Endometrium (tissue), 2 donors: ENCODE measurements around the gene SMARCA2.
"Not testable (repeated sequence)": the region's sequence is repeated elsewhere in the genome, so short reads cannot be mapped to it uniquely, and the experiment has no call there.

Source experiments
- FAIRE-seq: peaks from 2 replicates; lab custom pipeline; 2012; peaks lifted over from hg19 to GRCh38; lab: Jason Lieb, UNC
- donor health status: control.
- donor health status: control.

The SMARCA2 gene

GRCh38 chr9:2145746-2146145 is 130.6 kb downstream of the SMARCA2 start:
- FAIRE-seq: no peak

GRCh38 chr9:2146700-2147099 is 131.6 kb downstream of the SMARCA2 start:
- not testable (repeated sequence) for FAIRE-seq

DNA sequence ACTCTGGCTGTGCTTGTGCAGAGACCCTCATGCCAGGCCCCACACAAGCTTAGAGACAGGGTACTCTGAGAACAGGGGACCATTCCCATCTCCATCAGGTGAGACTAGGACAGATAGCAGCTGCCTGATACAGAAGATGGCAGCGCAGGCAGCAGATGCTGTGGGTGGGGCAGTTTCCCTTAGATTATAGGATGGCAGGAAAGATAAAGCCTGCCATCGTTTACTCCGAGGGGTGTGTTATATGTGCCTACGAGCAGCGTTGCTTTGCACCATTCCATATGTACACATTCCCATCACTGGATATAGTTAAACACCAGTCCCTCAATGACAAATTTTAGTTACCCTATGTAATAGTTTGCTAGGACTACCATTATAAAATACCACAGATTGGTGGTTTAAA is 135.2 kb downstream of the SMARCA2 start:
- FAIRE-seq: no peak

DNA sequence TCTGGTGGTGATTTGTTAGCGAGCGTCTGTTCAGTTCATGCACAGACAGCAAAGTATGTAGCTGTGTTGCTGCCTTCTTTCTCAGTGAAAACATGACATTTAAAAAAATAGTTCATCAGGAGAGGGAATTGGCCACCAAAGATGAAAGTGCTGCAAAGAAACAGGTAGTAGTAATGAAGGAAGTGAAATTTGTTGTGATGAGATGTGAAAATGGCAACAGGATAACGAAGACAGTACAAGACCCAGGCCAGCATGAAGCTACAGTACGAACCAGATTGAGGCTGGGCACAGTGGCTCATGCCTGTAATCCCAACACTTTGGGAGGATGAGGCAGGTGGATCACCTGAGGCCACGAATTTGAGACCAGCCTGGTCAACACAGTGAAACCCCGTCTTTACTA is 136.0 kb downstream of the SMARCA2 start:
- no peak for FAIRE-seq

DNA sequence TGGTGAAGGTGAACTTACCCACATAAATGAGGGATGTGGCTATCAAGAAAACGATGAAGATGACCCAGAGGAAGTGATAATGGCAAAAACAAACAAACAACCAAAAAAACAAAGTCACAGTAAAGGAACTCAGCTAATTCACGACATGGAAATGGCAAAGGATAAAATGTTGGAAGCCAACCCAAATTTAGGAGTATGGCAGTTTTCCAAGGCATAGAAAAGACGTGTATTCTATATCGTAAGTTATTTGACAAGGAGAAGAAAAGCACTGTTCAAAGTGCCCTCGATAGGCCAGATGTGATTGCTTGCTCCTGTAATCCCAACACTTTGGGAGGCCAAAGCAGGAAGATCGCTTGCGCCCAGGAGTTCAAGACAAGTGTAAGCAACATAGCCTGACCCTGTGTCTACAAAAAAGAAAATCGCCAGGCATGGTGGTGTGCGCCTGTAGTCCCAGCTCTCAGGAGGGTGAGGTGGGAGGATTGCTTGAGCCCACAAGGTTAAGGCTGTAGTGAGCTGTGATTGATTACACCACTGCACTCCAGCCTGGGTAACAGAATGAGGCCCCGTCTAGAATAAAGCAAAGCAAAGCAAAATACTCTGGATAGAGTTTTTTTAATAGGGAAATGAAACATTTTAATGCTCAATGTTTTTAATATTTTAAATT is 138.0 kb downstream of the SMARCA2 start:
- FAIRE-seq: no peak

GRCh38 chr9:2153630-2154217 is 138.6 kb downstream of the SMARCA2 start:
- FAIRE-seq: no peak

GRCh38 chr9:2154731-2155130 is 139.6 kb downstream of the SMARCA2 start:
- no peak for FAIRE-seq

DNA sequence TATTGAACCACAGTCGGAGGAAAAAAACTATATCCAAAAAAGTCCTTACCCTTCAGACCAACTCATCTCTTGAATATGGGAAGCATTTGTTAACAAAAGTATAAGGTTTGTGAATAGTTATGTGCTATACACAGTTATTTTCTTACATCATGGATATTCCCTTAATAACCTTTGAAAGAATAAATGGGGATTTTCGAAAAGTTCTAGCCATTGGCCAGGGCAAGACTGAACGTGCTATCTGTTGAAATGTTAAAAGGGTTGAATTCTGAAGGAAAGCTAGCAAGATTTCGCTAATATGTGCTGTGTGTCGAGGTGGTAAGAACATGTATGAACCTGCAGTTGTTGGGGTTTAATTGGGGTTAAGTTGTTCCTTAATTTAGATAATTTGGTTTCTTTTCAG is 140.8 kb downstream of the SMARCA2 start:
- FAIRE-seq: no peak

DNA sequence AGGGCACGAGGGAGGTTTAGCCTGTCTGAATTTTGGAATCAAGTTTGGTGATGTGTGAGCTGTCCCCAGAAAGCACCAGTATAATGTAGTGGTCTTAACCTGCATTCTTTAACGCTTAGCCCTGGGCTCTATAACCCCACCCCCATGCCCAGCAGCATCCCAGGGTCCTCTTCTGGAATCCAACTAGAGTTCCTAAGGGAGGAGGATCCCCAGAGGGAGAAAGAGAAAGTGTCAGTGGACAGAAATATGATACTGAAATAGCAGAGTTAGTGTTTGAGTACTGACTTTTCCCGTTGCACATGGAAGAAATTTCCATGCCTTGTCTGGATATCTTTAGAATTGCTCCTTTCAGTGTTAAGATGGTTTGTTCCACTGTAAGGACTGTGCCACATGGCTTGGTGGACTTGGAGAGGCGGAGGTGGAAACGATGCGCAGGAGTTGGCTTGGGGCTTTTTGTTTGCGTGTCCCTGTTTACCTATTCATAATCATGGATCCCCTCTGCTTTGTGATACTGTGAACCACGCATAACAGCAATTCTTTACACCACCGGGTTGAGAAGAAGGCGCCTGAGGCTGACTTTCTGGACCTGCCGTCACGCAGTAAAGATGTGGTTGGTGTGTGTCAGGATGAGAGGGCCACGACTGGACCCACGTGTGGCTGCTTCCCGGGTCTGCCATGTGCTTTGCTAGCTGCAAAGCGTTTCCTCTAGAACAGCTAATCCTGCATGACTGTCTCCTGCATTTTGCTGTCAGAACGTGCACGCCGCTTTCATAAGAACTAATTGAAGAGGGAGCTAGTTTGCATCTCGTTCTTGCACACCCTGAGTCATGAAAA is 142.3 kb downstream of the SMARCA2 start:
- FAIRE-seq: no peak

- FAIRE-seq: peak; percentile 59
These were observed 143.0 kb downstream of the SMARCA2 start for GRCh38 chr9:2158111-2158610.

- FAIRE-seq: peak; percentile 59
These were observed 143.8 kb downstream of the SMARCA2 start for GRCh38 chr9:2158766-2159430.

DNA sequence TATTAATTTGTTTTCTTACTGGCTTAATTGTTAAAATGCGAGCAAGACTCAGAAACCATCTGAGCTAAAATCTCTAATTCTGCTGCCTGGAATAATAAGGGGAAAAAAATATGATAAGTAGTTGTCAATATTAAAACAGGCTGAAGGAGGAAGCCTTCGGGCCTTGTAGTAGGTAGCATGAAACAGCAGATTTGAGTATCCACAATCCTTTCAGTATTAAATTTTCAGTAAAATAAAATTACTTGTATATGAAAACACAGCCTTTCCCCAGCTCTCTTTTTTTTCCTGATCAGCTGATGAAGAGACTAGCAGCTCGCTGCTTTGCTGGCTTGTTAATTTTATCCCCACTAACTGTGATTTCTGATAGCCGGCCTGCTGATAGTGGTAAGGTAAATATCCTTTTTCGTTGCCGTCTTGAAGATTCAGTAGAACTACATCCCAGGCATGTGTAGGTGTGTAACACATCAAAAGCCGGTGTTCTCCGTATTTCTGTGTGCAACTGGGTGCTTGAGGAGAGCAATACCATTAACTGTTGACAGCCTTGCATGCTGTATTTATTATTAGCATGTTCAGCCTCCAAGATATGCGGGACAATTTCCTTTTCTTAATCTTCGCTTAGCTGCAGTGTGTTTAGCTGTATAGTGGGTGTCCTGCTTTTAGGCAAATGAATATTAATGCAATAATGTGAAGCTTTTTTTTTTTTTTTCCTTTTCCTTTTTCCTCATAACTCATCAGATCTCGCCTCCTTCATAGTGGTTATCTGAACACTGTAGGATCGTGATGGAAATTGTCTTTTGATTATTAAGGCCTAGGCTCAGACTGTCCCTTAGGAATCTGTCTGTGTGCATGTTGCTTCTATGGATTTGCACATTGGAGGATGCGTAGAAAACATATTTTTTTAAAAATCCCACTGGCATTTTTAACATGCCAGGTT is 144.6 kb downstream of the SMARCA2 start:
- FAIRE-seq: no peak

GRCh38 chr9:2161661-2162060 is 146.5 kb downstream of the SMARCA2 start:
- no peak for FAIRE-seq

DNA sequence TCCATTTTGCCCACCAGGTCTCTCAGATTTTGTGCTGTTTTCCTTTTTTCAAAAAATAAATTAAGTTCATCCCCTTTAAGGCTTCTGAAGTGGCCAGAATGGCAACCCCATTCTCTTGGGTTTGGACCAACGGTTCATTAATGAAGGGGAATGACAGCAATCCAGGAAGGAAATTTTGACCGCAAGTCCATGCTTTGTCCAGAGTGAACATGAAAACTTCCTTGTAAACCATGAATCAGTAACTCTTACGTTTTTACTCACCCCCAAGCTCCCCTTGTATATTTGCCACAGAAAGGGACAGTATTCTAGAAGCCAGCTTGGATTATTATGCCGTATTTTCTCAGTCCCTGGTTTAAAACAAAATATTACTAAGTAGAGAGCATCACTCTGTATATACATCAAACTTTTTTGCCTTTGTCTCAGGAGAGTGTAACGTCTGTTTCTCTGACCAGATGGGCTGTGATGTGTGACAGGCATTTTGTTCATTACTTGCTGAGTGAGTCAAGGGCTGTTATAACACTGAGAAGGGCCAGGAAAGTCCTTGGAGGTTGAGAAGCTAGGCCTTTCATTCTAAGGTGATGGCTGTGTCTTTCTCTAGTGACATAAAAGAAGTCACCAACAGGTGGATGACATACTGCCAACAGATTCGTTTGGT is 148.2 kb downstream of the SMARCA2 start:
- no peak for FAIRE-seq

DNA sequence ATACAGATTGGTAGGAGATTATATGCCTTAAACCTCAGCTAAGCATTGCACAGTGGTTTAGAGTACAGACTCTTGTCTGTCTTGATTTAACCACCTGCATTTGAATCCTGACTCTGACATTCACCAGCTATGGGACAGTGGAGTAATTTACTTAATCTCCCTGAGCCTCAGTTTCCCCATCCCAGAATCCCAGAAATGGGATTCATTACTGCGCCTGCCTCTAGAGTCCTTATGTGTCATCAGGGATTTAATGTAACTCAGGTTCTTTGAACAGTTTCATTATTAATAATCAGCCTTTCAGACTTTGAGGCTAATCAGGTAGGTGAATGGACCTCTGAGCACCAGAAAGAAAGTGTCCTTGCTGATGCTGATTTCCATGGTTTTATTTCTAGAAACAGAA is 149.1 kb downstream of the SMARCA2 start:
- no peak for FAIRE-seq

- no peak for FAIRE-seq
These were observed 151.1 kb downstream of the SMARCA2 start for GRCh38 chr9:2166203-2166602.

DNA sequence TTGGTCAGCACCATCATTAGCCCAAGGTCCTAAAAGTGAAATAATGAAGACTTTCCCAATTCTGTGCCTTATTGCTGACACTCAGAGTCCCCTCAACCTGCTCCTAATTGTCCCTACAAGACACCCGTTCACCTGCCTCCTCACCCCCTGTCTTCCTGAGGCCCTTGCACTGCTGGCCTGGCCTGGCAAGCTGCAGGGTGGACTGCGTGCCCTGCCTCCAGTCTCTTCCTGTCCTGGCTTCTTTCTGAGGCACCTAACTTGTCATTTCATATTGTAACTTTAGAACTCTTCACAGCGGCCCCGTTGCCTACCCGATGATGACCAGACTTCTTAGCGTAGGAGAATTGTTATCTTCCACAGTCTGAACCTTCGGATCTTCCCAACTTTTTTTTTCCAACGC is 153.9 kb downstream of the SMARCA2 start:
- no peak for FAIRE-seq

DNA sequence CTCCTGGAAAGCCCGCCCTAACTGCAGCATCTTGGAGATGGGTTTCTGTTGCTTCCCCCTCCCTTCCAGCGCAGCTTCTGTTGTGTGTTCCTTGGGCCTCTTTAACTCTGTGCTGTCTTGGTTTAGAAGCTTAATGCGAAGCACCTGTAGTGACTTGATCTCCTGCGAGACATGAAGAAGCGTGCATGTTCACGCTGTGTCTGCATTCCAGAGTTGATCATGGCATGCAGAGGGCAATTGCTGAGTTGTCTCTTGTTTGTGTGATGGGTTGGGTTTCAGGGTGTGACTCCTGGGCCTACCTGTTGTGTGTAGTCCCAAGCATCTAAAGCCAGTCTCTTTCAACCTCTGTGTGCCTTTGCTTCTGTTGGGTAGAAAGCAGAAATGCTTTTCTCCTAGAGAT is 155.6 kb downstream of the SMARCA2 start:
- FAIRE-seq: no peak

GRCh38 chr9:2173170-2173569 is 158.0 kb downstream of the SMARCA2 start:
- no peak for FAIRE-seq

- no peak for FAIRE-seq
These were observed 158.7 kb downstream of the SMARCA2 start for GRCh38 chr9:2173861-2174260.

- FAIRE-seq: no peak
These were observed 159.2 kb downstream of the SMARCA2 start for GRCh38 chr9:2174306-2174705.
